OCI-LY1 (cell line): Measurements from ENCODE around the gene BMPR1B.

Experiments used
- H2AFZ ChIP-seq: fragments of 200-600 bp; sonication (generic), shearing (Covaris generic); 2 replicates; pipeline ENCODE4 v1.6.0; 2014; ENCODE audit warnings: antibody characterized with exemption, mild to moderate bottlenecking, low read length
- H3F3A ChIP-seq: fragments of 200-600 bp; sonication (generic), shearing (Covaris generic); 2 replicates; pipeline ENCODE4 v1.6.0; 2014; ENCODE audit warnings: mild to moderate bottlenecking, antibody characterized with exemption, low read length, moderate library complexity; ENCODE audit not compliant: insufficient read depth
- H3K27ac ChIP-seq: fragments of 200-600 bp; sonication (generic); 2 replicates; pipeline ENCODE4 v1.5.1; 2014; ENCODE audit warnings: low read length, mixed run types, mild to moderate bottlenecking, low read depth; ENCODE audit not compliant: poor library complexity, severe bottlenecking
- H3K27me3 ChIP-seq: fragments of 200-600 bp; sonication (generic); 2 replicates; pipeline ENCODE4 v1.6.0; 2014; ENCODE audit warnings: antibody characterized with exemption, mild to moderate bottlenecking, low read length, moderate library complexity; ENCODE audit not compliant: insufficient read depth
- H3K36me3 ChIP-seq: fragments of 200-600 bp; sonication (generic); 2 replicates; pipeline ENCODE4 v1.6.1; 2014; ENCODE audit warnings: mild to moderate bottlenecking, antibody characterized with exemption, low read length, moderate library complexity, mixed read lengths; ENCODE audit not compliant: insufficient read depth
- H3K4me1 ChIP-seq: fragments of 200-600 bp; sonication (generic); 2 replicates; pipeline ENCODE4 v1.5.1; 2014; ENCODE audit warnings: mild to moderate bottlenecking, low read length, moderate library complexity; ENCODE audit not compliant: insufficient read depth, severe bottlenecking
- H3K4me2 ChIP-seq: fragments of 200-600 bp; sonication (generic), shearing (Covaris generic); 2 replicates; pipeline ENCODE4 v1.6.1; 2014; ENCODE audit warnings: low read length
- H3K4me3 ChIP-seq: fragments of 200-600 bp; sonication (generic); 2 replicates; pipeline ENCODE4 v1.5.1; 2014; ENCODE audit warnings: low read length, low read depth, mild to moderate bottlenecking, mixed read lengths; ENCODE audit not compliant: poor library complexity, severe bottlenecking
- H3K79me2 ChIP-seq: fragments of 200-600 bp; shearing (Covaris generic); 2 replicates; pipeline ENCODE4 v1.6.1; 2016; ENCODE audit warnings: mixed run types, low read length, mixed read lengths; ENCODE audit not compliant: insufficient read depth
- H3K9ac ChIP-seq: fragments of 200-600 bp; sonication (generic), shearing (Covaris generic); 2 replicates; pipeline ENCODE4 v1.6.1; 2014; ENCODE audit warnings: mild to moderate bottlenecking, low read length, mixed read lengths
- H3K9me2 ChIP-seq: fragments of 200-600 bp; sonication (generic), shearing (Covaris generic); 2 replicates; pipeline ENCODE4 v1.6.1; 2014; ENCODE audit warnings: low read depth, mild to moderate bottlenecking, low read length, mixed read lengths
- H3K9me3 ChIP-seq: fragments of 200-600 bp; shearing (Covaris generic); 2 replicates; pipeline ENCODE4 v1.6.1; 2014; ENCODE audit warnings: low read length, mixed read lengths
- H4K20me1 ChIP-seq: fragments of 200-600 bp; sonication (generic), shearing (Covaris generic); 2 replicates; pipeline ENCODE4 v1.6.0; 2016; ENCODE audit warnings: mild to moderate bottlenecking, low read length; ENCODE audit not compliant: insufficient read depth
- EZH2 ChIP-seq: fragments of 200-600 bp; sonication (generic), shearing (Covaris generic); IDR thresholded peaks from 2 replicates; pipeline ENCODE4 v1.8.0; 2017; ENCODE audit warnings: borderline replicate concordance, mixed run types, mild to moderate bottlenecking, antibody characterized with exemption, low read length, moderate library complexity, mixed read lengths
- TF ChIP-seq, protein P1 (sequence below): fragments of 200-600 bp; sonication (generic), shearing (Covaris generic); IDR thresholded peaks from 2 replicates; pipeline ENCODE4 v1.5.1; 2017; ENCODE audit warnings: mild to moderate bottlenecking, antibody characterized with exemption, low read length, moderate library complexity, mixed read lengths

BMPR1B gene

GRCh38 chr4:95204267-95204844, 446.6 kb downstream of the BMPR1B start:
- Histone ChIP-seq H3K9ac (no peak overlapping the region), H3K79me2 (no peaks in the 10 kb centered on the region), H3K9me2 (no peaks in the 10 kb centered on the region), H3K27me3 (no peaks in the 10 kb centered on the region), H4K20me1 (no peaks in the 10 kb centered on the region), H2AFZ (no peak overlapping the region), H3K4me3 (no peak overlapping the region), H3K9me3 (no peaks in the 10 kb centered on the region), H3K4me2 (no peak overlapping the region), H3K4me1 (no peaks in the 10 kb centered on the region), H3F3A (no peaks in the 10 kb centered on the region), H3K36me3 (no peaks in the 10 kb centered on the region), H3K27ac (no peak overlapping the region)
- TF ChIP-seq, protein P1, sequence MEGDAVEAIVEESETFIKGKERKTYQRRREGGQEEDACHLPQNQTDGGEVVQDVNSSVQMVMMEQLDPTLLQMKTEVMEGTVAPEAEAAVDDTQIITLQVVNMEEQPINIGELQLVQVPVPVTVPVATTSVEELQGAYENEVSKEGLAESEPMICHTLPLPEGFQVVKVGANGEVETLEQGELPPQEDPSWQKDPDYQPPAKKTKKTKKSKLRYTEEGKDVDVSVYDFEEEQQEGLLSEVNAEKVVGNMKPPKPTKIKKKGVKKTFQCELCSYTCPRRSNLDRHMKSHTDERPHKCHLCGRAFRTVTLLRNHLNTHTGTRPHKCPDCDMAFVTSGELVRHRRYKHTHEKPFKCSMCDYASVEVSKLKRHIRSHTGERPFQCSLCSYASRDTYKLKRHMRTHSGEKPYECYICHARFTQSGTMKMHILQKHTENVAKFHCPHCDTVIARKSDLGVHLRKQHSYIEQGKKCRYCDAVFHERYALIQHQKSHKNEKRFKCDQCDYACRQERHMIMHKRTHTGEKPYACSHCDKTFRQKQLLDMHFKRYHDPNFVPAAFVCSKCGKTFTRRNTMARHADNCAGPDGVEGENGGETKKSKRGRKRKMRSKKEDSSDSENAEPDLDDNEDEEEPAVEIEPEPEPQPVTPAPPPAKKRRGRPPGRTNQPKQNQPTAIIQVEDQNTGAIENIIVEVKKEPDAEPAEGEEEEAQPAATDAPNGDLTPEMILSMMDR = no peak
- no peak for TF ChIP-seq EZH2

GRCh38 chr4:95204873-95205272, 447.1 kb downstream of the BMPR1B start:
- TF ChIP-seq EZH2 = no peak
- TF ChIP-seq, protein P1 = no peak; the same call in 1 of the 2 replicates
- Histone ChIP-seq H3K36me3 (no peaks in the 10 kb centered on the region), H3K27me3 (no peaks in the 10 kb centered on the region), H3F3A (no peaks in the 10 kb centered on the region), H3K9me2 (no peaks in the 10 kb centered on the region), H3K9me3 (no peaks in the 10 kb centered on the region), H2AFZ (no peak overlapping the region), H3K4me2 (no peak overlapping the region), H3K4me3 (no peak overlapping the region), H3K4me1 (no peaks in the 10 kb centered on the region), H3K9ac (no peak overlapping the region), H3K27ac (no peak overlapping the region), H3K79me2 (no peaks in the 10 kb centered on the region), H4K20me1 (no peaks in the 10 kb centered on the region)
